NCI-H345 treated with DMSO at 0.1 percent for 48 hours (cell line): Measurements from ENCODE around the gene FRMD1.

ENCODE experiments used
- DNase-seq: peaks from one replicate; lab custom pipeline; 2025; ENCODE audit not compliant: unreplicated experiment; lab: John Stamatoyannopoulos, UW

Gene FRMD1

GRCh38 chr6:168078943-168079405 is at the start of gene FRMD1:
Gene FRMD1 (minus strand): TSS chr6:168079212. CDS start chr6:168079094, 118 bp downstream.
- no peak for DNase-seq

- DNase-seq: no peak
Measured at GRCh38 chr6:168128006-168128630, 49.1 kb upstream of the FRMD1 start.

- no peak for DNase-seq
Measured at GRCh38 chr6:168127384-168127868, 48.4 kb upstream of the FRMD1 start.

- no peak for DNase-seq
Measured at GRCh38 chr6:168126566-168127383, 47.8 kb upstream of the FRMD1 start.

GRCh38 chr6:168125429-168126001 is 46.5 kb upstream of the FRMD1 start:
- no peak for DNase-seq

- no peak for DNase-seq
Measured at GRCh38 chr6:168124921-168125320, 45.9 kb upstream of the FRMD1 start.

GRCh38 chr6:168124158-168124557 is 45.1 kb upstream of the FRMD1 start:
- no peak for DNase-seq

- DNase-seq: no peak
Measured at GRCh38 chr6:168123165-168123911, 44.3 kb upstream of the FRMD1 start.

GRCh38 chr6:168122521-168122920 is 43.5 kb upstream of the FRMD1 start:
- DNase-seq: no peak

- no peak for DNase-seq
Measured at GRCh38 chr6:168122011-168122410, 43.0 kb upstream of the FRMD1 start.

- DNase-seq: no peak
Measured at GRCh38 chr6:168121303-168121665, 42.3 kb upstream of the FRMD1 start.

GRCh38 chr6:168120390-168121302 is 41.6 kb upstream of the FRMD1 start:
- DNase-seq: no peak

GRCh38 chr6:168119539-168119938 is 40.5 kb upstream of the FRMD1 start:
- no peak for DNase-seq

GRCh38 chr6:168118935-168119334 is 39.9 kb upstream of the FRMD1 start:
- no peak for DNase-seq

GRCh38 chr6:168117942-168118341 is 38.9 kb upstream of the FRMD1 start:
- no peak for DNase-seq

- no peak for DNase-seq
Measured at GRCh38 chr6:168116975-168117899, 38.2 kb upstream of the FRMD1 start.

GRCh38 chr6:168116438-168116974 is 37.5 kb upstream of the FRMD1 start:
- no peak for DNase-seq

- no peak for DNase-seq
Measured at GRCh38 chr6:168115748-168116437, 36.9 kb upstream of the FRMD1 start.
